Naive thymus-derived CD4-positive, alpha-beta T cell (primary cell): ENCODE data around the gene SLC26A8. TPM values are rescaled to one million over a fixed set of nuclear protein-coding genes. Genes with fewer than 3 reads are reported as not detected.

Experiments used
- ATAC-seq: fragments of 150-1000 bp; cut with Tn5 transposase; 2 replicates; pipeline ENCODE4 v1.10.0; 2021; ENCODE audit warnings: mild to moderate bottlenecking, moderate library complexity
- CTCF ChIA-PET: fragments of 350-600 bp; sonication (Branson Sonifier 250); formaldehyde crosslinking; loops from one replicate; lab custom pipeline; 2021; ENCODE audit warnings: antibody characterized with exemption; lab: Charles Lee
- POLR2A ChIA-PET: fragments of 350-600 bp; sonication (Branson Sonifier 250); formaldehyde crosslinking; loops from one replicate; lab custom pipeline; 2021; ENCODE audit warnings: antibody characterized with exemption, inconsistent platforms; lab: Charles Lee
- DNase-seq, 9 donors: peaks; one replicate each; pipeline versions ENCODE4 v3.0.0 to v3.0.0-alpha.2; 2020 to 2022; ENCODE audit warnings: mixed read lengths in 1 of 9
- H3K27ac ChIP-seq: one replicate; pipeline ENCODE4 v1.7.0; 2013; ENCODE audit warnings: mild to moderate bottlenecking, low read depth, low read length, moderate library complexity
- H3K27me3 ChIP-seq, 2 donors: one replicate each; pipeline ENCODE4 v1.7.0; 2013; ENCODE audit warnings: low read length in 2 of 2, mild to moderate bottlenecking in 2 of 2, moderate library complexity in 2 of 2; ENCODE audit not compliant: control insufficient read depth in 2 of 2, insufficient read depth in 2 of 2
- H3K36me3 ChIP-seq, 3 experiments: 1 replicate in 2 of 3; 2 replicates in 1 of 3; pipeline ENCODE4 v1.7.0; 2013; ENCODE audit warnings: low read length in 3 of 3, mild to moderate bottlenecking in 3 of 3, moderate library complexity in 1 of 3; ENCODE audit not compliant: insufficient read depth in 3 of 3, control insufficient read depth in 2 of 3
- H3K4me1 ChIP-seq, 2 donors: one replicate each; pipeline ENCODE4 v1.7.0; 2013; ENCODE audit warnings: low read length in 2 of 2, mild to moderate bottlenecking in 2 of 2, moderate library complexity in 1 of 2; ENCODE audit not compliant: control insufficient read depth in 2 of 2, insufficient read depth in 2 of 2
- H3K4me3 ChIP-seq: 2 replicates; pipeline ENCODE4 v1.7.0; 2013; ENCODE audit warnings: mild to moderate bottlenecking, low read length
- H3K9me3 ChIP-seq, 3 experiments: 1 replicate in 2 of 3; 2 replicates in 1 of 3; pipeline ENCODE4 v1.7.0; 2013; ENCODE audit warnings: low read length in 3 of 3; ENCODE audit not compliant: control insufficient read depth in 2 of 3
- H3K27ac Mint-ChIP-seq, 9 donors: one replicate each; pipeline ENCODE4 v1.8.0; 2020 to 2022; ENCODE audit warnings: mixed read lengths in 9 of 9, mild to moderate bottlenecking in 8 of 9, moderate library complexity in 5 of 9, inconsistent platforms in 2 of 9
- H3K27me3 Mint-ChIP-seq, 5 donors: one replicate each; pipeline ENCODE4 v1.8.0; 2021 to 2022; ENCODE audit warnings: mixed read lengths in 5 of 5, mild to moderate bottlenecking in 1 of 5
- H3K36me3 Mint-ChIP-seq, 5 donors: one replicate each; pipeline ENCODE4 v1.8.0; 2020 to 2022; ENCODE audit warnings: mixed read lengths in 5 of 5, mild to moderate bottlenecking in 3 of 5, inconsistent platforms in 1 of 5
- H3K4me1 Mint-ChIP-seq, 7 donors: one replicate each; pipeline ENCODE4 v1.8.0; 2020 to 2022; ENCODE audit warnings: mixed read lengths in 7 of 7, mild to moderate bottlenecking in 3 of 7, inconsistent platforms in 1 of 7
- H3K4me3 Mint-ChIP-seq, 10 donors: one replicate each; pipeline ENCODE4 v1.8.0; 2020 to 2022; ENCODE audit warnings: mild to moderate bottlenecking in 10 of 10, mixed read lengths in 10 of 10, moderate library complexity in 6 of 10, inconsistent platforms in 2 of 10
- H3K9me3 Mint-ChIP-seq, 11 donors: one replicate each; pipeline ENCODE4 v1.8.0; 2020 to 2022; ENCODE audit warnings: mixed read lengths in 11 of 11, mild to moderate bottlenecking in 4 of 11, inconsistent platforms in 1 of 11, moderate library complexity in 1 of 11
- intact Hi-C, 2 donors: fragments of 100-400 bp; cut with micrococcal nuclease; formaldehyde crosslinking; loops; one replicate each; pipeline ENCODE4 v1.15.1; 2023
- polyA plus RNA-seq, 2 donors: library from polyadenylated mRNA; unstranded; fragments of 300-500 nt; fragmentation: Illumina TruSeq; gene quantifications; one replicate each; pipeline ENCODE4 v1.2.3, GENCODE V29; 2021
- total RNA-seq, 6 experiments: library from RNA in 5 of 6; stranded (reverse) in 5 of 6; gene quantifications; 1 replicate in 5 of 6; 2 replicates in 1 of 6; pipeline ENCODE4 v1.2.3 and lab custom pipeline; 2021 to 2026

The SLC26A8 gene
- total and polyA plus RNA-seq, 7 experiments from 2014 or later: 0.27 to 0.66 TPM; not detected in 5

GRCh38 chr6:36028088-36028876 is 3.8 kb upstream of the SLC26A8 start:
- ATAC-seq (peak; percentile 29), DNase-seq (peak in 5 of 9 donors; percentile 4 to 54 (median 33))
- ChIA-PET CTCF (interaction anchor here (0.6 to 6.3 kb wide), 24 partner anchors 10 to 730 kb away, joined by 3 to 104 read pairs (median 4); no protein-coding TSS in a partner anchor), POLR2A (interaction anchor here (0.6 to 3.6 kb wide), 28 partner anchors 8 to 724 kb away, joined by 3 to 56 read pairs (median 4); partner anchors contain the start of genes BRPF3 and SRPK1)
- Mint-ChIP-seq H3K36me3 (peaks cover 0 to 14% (median 4%) of the 10 kb centered on the region in 5 donors), H3K27ac (peak overlapping the region; percentile 87 to 95 (median 92)), H3K4me1 (peaks cover 27 to 62% (median 48%) of the 10 kb centered on the region in 7 donors), H3K9me3 (peaks cover 0 to 2% (median 0%) of the 10 kb centered on the region in 11 donors), H3K27me3 (peaks cover 19 to 32% (median 22%) of the 10 kb centered on the region in 5 donors), H3K4me3 (peak overlapping the region; percentile 91 to 100 (median 94))
- peak overlapping the region; percentile 63 for H3K4me3 ChIP-seq
- H3K9me3 ChIP-seq: no peaks in the 10 kb centered on the region
- H3K4me1 ChIP-seq: peaks cover 23 to 28% of the 10 kb centered on the region in 2 donors
- H3K27me3 ChIP-seq: no peaks in the 10 kb centered on the region
- H3K36me3 ChIP-seq: peaks cover 0 to 7% (median 0%) of the 10 kb centered on the region in 3 experiments
- H3K27ac ChIP-seq: peak overlapping the region; percentile 85
- intact Hi-C loops: loop anchor here in 1 of 2 donors (5.0 kb wide), 2 partner anchors 564 to 1636 kb away; partner anchors contain the start of genes NUDT3 and SRSF3

DNA sequence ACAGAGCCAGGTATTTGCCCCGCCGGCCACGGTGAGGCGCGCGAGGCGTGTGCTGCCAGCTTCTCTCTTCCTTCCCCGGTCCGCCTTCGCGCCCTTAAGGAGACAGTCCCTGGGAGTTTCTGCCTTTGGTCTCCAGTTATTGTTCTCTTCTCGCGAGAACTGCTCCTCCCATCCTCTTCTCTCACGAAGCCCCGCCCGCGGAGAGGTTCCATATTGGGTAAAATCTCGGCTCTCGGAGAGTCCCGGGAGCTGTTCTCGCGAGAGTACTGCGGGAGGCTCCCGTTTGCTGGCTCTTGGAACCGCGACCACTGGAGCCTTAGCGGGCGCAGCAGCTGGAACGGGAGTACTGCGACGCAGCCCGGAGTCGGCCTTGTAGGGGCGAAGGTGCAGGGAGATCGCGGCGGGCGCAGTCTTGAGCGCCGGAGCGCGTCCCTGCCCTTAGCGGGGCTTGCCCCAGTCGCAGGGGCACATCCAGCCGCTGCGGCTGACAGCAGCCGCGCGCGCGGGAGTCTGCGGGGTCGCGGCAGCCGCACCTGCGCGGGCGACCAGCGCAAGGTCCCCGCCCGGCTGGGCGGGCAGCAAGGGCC is 3.2 kb upstream of the SLC26A8 start, which contains the start of gene MAPK14:
Gene MAPK14, plus strand, starts transcription at position 308 of the 587 bp plus-strand sequence. CDS start 350 bp downstream, outside the sequence.
- Mint-ChIP-seq H3K9me3 (peaks cover 0 to 2% (median 0%) of the 10 kb centered on the region in 11 donors), H3K27me3 (peaks cover 19 to 35% (median 24%) of the 10 kb centered on the region in 5 donors), H3K27ac (peak within 1 kb of the TSS; percentile 87 to 95 (median 92)), H3K4me1 (peaks cover 27 to 55% (median 43%) of the 10 kb centered on the region in 7 donors), H3K36me3 (peaks cover 0 to 14% (median 4%) of the 10 kb centered on the region in 5 donors), H3K4me3 (peak within 1 kb of the TSS; percentile 91 to 100 (median 94))
- H3K4me3 ChIP-seq: peak within 1 kb of the TSS; percentile 63
- peak; percentile 91 to 100 (median 99) for DNase-seq
- intact Hi-C loops: loop anchor here (1.0 to 5.0 kb wide), 13 partner anchors 68 to 1635 kb away; partner anchors contain the start of genes SRPK1 (in 2 of the 2), BRPF3 (in 1 of the 2), C6orf89 (in 1 of the 2) and NUDT3 (in 1 of the 2)
- POLR2A ChIA-PET: interaction anchor here (0.6 to 3.6 kb wide), 20 partner anchors 11 to 723 kb away, joined by 3 to 56 read pairs (median 6); partner anchors contain the start of genes BRPF3 and SRPK1
- H3K27me3 ChIP-seq: no peaks in the 10 kb centered on the region
- peak; percentile 95 for ATAC-seq
- H3K27ac ChIP-seq: peak within 1 kb of the TSS; percentile 85
- peaks cover 0 to 7% (median 0%) of the 10 kb centered on the region in 3 experiments for H3K36me3 ChIP-seq
- H3K9me3 ChIP-seq: no peaks in the 10 kb centered on the region
- H3K4me1 ChIP-seq: peaks cover 16 to 23% of the 10 kb centered on the region in 2 donors
- CTCF ChIA-PET: interaction anchor here (0.7 to 6.3 kb wide), 21 partner anchors 10 to 730 kb away, joined by 3 to 104 read pairs (median 4); no protein-coding TSS in a partner anchor

DNA sequence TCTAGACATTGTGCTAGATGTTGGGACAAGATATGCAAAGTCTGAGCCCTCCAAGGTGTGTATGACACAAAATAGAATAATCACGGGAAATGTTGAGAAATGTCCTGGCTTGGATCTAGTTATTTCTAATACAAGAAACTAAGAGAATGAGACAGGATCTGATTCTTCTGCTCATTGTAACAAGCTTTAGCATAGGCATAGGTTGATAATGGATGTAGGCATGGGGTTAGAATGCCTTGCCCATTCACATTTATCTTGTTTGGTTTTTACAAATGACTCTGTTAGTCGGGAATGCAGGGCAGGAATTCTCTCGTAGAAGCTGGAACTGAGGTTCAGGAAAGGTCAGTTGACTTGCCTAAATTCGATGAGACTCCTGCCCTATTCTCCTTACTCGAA is 1.5 kb upstream of the SLC26A8 start:
- peaks cover 11 to 12% of the 10 kb centered on the region in 2 donors for H3K4me1 ChIP-seq
- ChIA-PET POLR2A (interaction anchor here (0.6 kb wide), 1 partner anchor 69 kb away, joined by 3 read pairs; no protein-coding TSS in a partner anchor), CTCF (interaction anchor here (1.1 to 6.3 kb wide), 3 partner anchors 69 to 333 kb away, joined by 3 to 104 read pairs (median 4); no protein-coding TSS in a partner anchor)
- Mint-ChIP-seq H3K4me3 (no peak overlapping the region), H3K27ac (peak overlapping the region in 1 of 9 donors; percentile 1), H3K36me3 (peaks cover 0 to 8% (median 0%) of the 10 kb centered on the region in 5 donors), H3K27me3 (peaks cover 24 to 35% (median 27%) of the 10 kb centered on the region in 5 donors), H3K9me3 (peaks cover 0 to 2% (median 0%) of the 10 kb centered on the region in 11 donors), H3K4me1 (peaks cover 16 to 40% (median 30%) of the 10 kb centered on the region in 7 donors)
- H3K27ac ChIP-seq: no peak overlapping the region
- no peak for DNase-seq
- intact Hi-C loops: loop anchor here in 1 of 2 donors (2.0 to 5.0 kb wide), 3 partner anchors 566 to 1634 kb away; partner anchors contain the start of genes NUDT3 and SRSF3
- no peak overlapping the region for H3K4me3 ChIP-seq
- H3K36me3 ChIP-seq: peaks cover 0 to 7% (median 0%) of the 10 kb centered on the region in 3 experiments
- H3K9me3 ChIP-seq: no peaks in the 10 kb centered on the region
- ATAC-seq: no peak
- no peaks in the 10 kb centered on the region for H3K27me3 ChIP-seq

DNA sequence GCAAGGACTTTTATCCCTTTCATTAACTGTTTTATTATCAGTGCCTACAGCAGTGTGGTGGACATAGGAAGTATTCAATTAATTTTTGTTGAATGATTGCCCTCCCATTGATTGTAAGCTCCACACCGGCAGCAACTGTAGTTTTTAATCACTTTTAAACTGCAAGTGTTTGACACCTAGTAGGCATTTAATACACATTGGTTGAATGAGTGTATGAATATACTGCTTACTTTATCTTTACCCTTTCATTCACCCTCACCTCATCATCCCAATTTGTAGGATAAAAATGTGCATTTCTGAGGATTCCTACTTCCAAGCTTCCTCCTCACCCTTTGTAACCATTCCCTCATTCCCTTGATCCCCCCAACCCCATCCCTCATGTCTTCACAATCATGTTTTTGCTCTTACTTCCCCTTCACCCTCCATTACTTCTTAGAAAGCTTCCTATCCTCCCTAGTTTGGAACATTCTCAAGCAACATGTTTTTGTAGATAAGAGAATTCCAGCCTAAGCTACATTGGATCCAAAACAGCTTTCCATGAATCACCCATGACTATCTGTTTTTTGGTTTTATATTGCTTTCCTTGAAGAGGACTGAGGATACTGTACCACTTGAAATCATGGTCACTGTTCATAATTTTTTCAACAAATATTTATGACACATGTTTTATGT is 955 bp upstream of the SLC26A8 start:
- peaks cover 0 to 7% (median 0%) of the 10 kb centered on the region in 5 donors for H3K36me3 Mint-ChIP-seq
- H3K27ac Mint-ChIP-seq: peak overlapping the region in 1 of 9 donors; percentile 1
- peaks cover 16 to 34% (median 25%) of the 10 kb centered on the region in 7 donors for H3K4me1 Mint-ChIP-seq
- ChIA-PET POLR2A (interaction anchor here (0.6 to 1.0 kb wide), 3 partner anchors 10 to 198 kb away, joined by 3 to 10 read pairs (median 4); no protein-coding TSS in a partner anchor), CTCF (interaction anchor here (0.9 to 6.3 kb wide), 3 partner anchors 70 to 333 kb away, joined by 3 to 104 read pairs (median 3); no protein-coding TSS in a partner anchor)
- H3K4me3 Mint-ChIP-seq: peak overlapping the region in 1 of 10 donors; percentile 6
- Histone ChIP-seq H3K27me3 (no peaks in the 10 kb centered on the region), H3K4me1 (peaks cover 8 to 12% of the 10 kb centered on the region in 2 donors), H3K9me3 (no peaks in the 10 kb centered on the region), H3K36me3 (peaks cover 0 to 7% (median 0%) of the 10 kb centered on the region in 3 experiments), H3K27ac (no peak overlapping the region), H3K4me3 (no peak overlapping the region)
- intact Hi-C loops: loop anchor here in 1 of 2 donors (5.0 kb wide), 2 partner anchors 567 to 1633 kb away; partner anchors contain the start of genes NUDT3 and SRSF3
- ATAC-seq: no peak
- DNase-seq: no peak
- peaks cover 0 to 2% (median 0%) of the 10 kb centered on the region in 11 donors for H3K9me3 Mint-ChIP-seq
- peaks cover 24 to 35% (median 27%) of the 10 kb centered on the region in 5 donors for H3K27me3 Mint-ChIP-seq

DNA sequence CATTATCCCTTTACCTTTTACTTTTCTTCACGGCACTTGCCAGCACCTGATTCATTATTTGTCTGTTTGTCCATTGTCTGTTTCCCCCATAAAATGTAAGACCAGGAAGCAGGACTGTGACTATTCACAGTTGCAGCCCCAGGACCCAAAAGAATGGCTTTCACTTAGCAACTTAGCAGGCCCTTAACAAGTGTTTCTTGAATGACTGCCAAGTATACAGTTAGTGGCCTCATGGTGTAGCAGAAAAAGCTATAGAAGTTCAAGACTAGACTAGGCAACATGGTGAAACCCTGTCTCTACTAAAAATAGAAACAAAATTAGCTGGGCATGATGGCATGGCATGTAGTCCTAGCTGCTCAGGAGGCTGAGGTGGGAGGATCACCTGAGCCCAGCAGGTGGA is 4.3 kb downstream of the SLC26A8 start:
- intact Hi-C loops: no loop called here

More for the DNA sequence above, 4.3 kb downstream of the SLC26A8 start:
- no peaks in the 10 kb centered on the region for H3K4me1 ChIP-seq
- H3K9me3 ChIP-seq: no peaks in the 10 kb centered on the region
- H3K36me3 ChIP-seq: no peaks in the 10 kb centered on the region
- Mint-ChIP-seq H3K27me3 (peaks cover 18 to 34% (median 27%) of the 10 kb centered on the region in 5 donors), H3K4me3 (no peak overlapping the region), H3K36me3 (peaks cover 0 to 6% (median 0%) of the 10 kb centered on the region in 5 donors), H3K9me3 (peaks cover 0 to 2% (median 0%) of the 10 kb centered on the region in 11 donors), H3K4me1 (peaks cover 0 to 12% (median 9%) of the 10 kb centered on the region in 7 donors), H3K27ac (no peak overlapping the region)
- H3K27me3 ChIP-seq: no peaks in the 10 kb centered on the region
- no peak for DNase-seq
- H3K4me3 ChIP-seq: no peak overlapping the region
- no peak for ATAC-seq
- CTCF ChIA-PET: no interaction called here
- POLR2A ChIA-PET: no interaction called here
- H3K27ac ChIP-seq: no peak overlapping the region
